Activated CD4-positive, alpha-beta memory T cell treated with anti-CD3 and anti-CD28 coated beads for 36 hours (primary cell): Measurements from ENCODE around the gene EEF1AKMT3. TPM values are rescaled to one million over a fixed set of nuclear protein-coding genes. Genes with fewer than 3 reads are reported as not detected.

Experiments
- CTCF ChIA-PET: fragments of 350-600 bp; sonication (Branson Sonifier 250); formaldehyde crosslinking; loops from one replicate; lab custom pipeline; 2021; ENCODE audit warnings: antibody characterized with exemption, inconsistent platforms; lab: Charles Lee
- POLR2A ChIA-PET: fragments of 350-600 bp; sonication (Branson Sonifier 250); formaldehyde crosslinking; loops from one replicate; lab custom pipeline; 2021; ENCODE audit warnings: antibody characterized with exemption; lab: Charles Lee
- DNase-seq: peaks from one replicate; pipeline ENCODE4 v3.0.0-alpha.2; 2020
- H3K27ac Mint-ChIP-seq: one replicate; pipeline ENCODE4 v1.8.0; 2021; ENCODE audit warnings: mixed read lengths
- H3K27me3 Mint-ChIP-seq: one replicate; pipeline ENCODE4 v1.8.0; 2021; ENCODE audit warnings: mixed read lengths
- H3K36me3 Mint-ChIP-seq: one replicate; pipeline ENCODE4 v1.8.0; 2021; ENCODE audit warnings: mixed read lengths
- H3K4me1 Mint-ChIP-seq: one replicate; pipeline ENCODE4 v1.8.0; 2021; ENCODE audit warnings: low read depth, mixed read lengths
- H3K4me3 Mint-ChIP-seq: one replicate; pipeline ENCODE4 v1.8.0; 2021; ENCODE audit warnings: mild to moderate bottlenecking, mixed read lengths
- H3K9me3 Mint-ChIP-seq: one replicate; pipeline ENCODE4 v1.8.0; 2021; ENCODE audit warnings: mixed read lengths
- intact Hi-C: fragments of 100-400 bp; cut with micrococcal nuclease; formaldehyde crosslinking; loops from one replicate; pipeline ENCODE4 v1.15.1; 2023
- total RNA-seq, 2 experiments: library from RNA; stranded (reverse); gene quantifications; one replicate each; pipeline ENCODE4 v1.2.3, GENCODE V29; 2021

Gene EEF1AKMT3
- total RNA-seq, 2 experiments from 2014 or later, result 3.7 to 3.9 TPM

DNA sequence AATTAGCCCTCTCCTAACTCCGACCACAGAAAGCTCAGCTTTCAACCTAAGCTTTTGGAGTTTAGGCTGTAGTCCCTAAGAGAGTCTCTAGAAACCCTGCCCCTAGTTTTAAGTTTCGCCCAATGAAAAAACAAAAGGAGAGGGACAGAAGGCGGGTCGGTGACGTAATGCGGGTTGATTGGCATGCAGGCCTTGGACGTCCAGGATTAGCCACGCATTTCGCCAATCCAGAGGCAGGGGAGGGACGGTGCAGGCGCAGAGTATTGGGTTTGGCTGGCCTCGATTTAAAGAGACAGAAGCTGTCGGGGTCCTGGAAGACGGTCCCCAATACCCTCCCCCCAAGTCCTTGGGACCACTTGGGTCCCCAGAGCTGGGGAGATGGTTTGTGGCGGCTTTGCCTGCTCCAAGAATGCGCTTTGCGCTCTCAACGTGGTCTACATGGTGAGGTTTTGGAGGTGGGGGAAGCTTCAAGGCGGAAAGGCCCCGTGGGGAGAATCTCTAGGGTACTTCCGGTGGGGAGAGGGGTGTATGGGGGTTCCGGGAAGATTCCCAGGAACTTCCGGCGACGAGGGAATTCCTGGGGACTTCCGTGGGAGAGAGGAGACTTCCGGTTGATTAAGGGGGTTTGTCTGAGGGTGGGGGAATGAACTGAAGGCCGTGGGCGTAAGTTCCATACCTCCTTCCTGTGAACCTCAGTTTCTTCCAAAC, 27.5 kb upstream of the EEF1AKMT3 start, which contains the start of gene TSPAN31:
TSPAN31 (plus strand) TSS at position 263 of the 708 bp plus-strand sequence; CDS start at position 379, 116 bp downstream.
- peaks cover 26% of the 10 kb centered on the region for H3K36me3 Mint-ChIP-seq
- CTCF ChIA-PET, result interaction anchor here (0.7 to 3.2 kb wide), 3 partner anchors 10 to 15 kb away, joined by 3 to 14 read pairs (median 7); partner anchors contain the start of gene MARCHF9
- peak within 1 kb of the TSS; percentile 93 for H3K4me3 Mint-ChIP-seq
- POLR2A ChIA-PET, result interaction anchor here (1.1 to 1.3 kb wide), 3 partner anchors 20 to 221 kb away, joined by 4 to 5 read pairs (median 4); partner anchors contain the start of genes EEF1AKMT3 and METTL1
- H3K9me3 Mint-ChIP-seq, result no peaks in the 10 kb centered on the region
- intact Hi-C loops, result loop anchor here (1.0 to 5.0 kb wide), 7 partner anchors 7 to 266 kb away; partner anchors contain the start of genes ARHGAP9, B4GALNT1, CDK4 and DCTN2
- no peaks in the 10 kb centered on the region for H3K27me3 Mint-ChIP-seq
- peak within 1 kb of the TSS; percentile 88 for H3K27ac Mint-ChIP-seq
- peaks cover 50% of the 10 kb centered on the region for H3K4me1 Mint-ChIP-seq
- peak; percentile 98 for DNase-seq

DNA sequence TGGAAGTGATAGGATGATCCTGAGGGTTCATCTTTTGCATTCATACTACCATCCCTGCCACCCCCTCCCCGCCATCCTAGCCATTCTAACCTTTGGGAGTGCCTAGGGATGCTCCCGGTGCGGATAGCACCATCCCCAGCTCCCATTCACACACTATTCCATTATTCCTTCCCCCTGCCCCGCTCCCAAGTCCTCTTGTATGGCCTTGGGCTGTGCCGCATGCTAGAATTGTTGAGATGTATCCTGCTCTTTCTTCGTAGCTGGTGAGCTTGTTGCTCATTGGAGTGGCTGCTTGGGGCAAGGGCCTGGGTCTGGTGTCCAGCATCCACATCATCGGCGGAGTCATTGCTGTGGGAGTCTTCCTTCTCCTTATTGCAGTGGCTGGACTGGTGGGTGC, 26.9 kb upstream of the EEF1AKMT3 start:
- no peaks in the 10 kb centered on the region for H3K27me3 Mint-ChIP-seq
- H3K4me3 Mint-ChIP-seq, result peak overlapping the region; percentile 93
- ChIA-PET CTCF (interaction anchor here (1.4 to 3.2 kb wide), 2 partner anchors 11 to 14 kb away, joined by 7 to 14 read pairs; no protein-coding TSS in a partner anchor), POLR2A (interaction anchor here (1.1 to 1.3 kb wide), 3 partner anchors 19 to 221 kb away, joined by 4 to 5 read pairs (median 4); partner anchors contain the start of genes EEF1AKMT3 and METTL1)
- peaks cover 30% of the 10 kb centered on the region for H3K36me3 Mint-ChIP-seq
- peaks cover 52% of the 10 kb centered on the region for H3K4me1 Mint-ChIP-seq
- no peaks in the 10 kb centered on the region for H3K9me3 Mint-ChIP-seq
- DNase-seq, result no peak
- intact Hi-C loops, result loop anchor here (2.0 kb wide), 2 partner anchors 225 to 267 kb away; partner anchors contain the start of genes ARHGAP9 and DDIT3
- H3K27ac Mint-ChIP-seq, result peak overlapping the region; percentile 88

DNA sequence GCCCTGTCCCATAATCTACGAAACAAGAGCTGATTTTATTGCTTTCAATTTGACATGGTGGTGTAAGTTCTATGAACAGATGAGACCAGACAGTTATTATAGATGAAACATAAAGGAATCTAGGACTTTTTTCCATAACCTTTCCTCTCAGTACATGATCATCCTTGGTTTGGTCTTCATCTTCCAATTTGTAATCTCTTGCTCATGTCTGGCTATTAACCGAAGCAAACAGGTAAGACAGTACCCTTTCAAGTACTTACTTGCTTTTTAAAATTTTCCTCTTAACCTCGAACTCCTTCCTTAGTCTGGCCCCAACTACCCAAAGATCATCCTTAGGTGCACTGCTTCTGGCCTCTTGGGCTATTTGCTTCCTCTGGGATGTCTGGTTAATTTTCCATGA, 26.4 kb upstream of the EEF1AKMT3 start:
- CTCF ChIA-PET, result interaction anchor here (3.2 kb wide), 1 partner anchor 10 kb away, joined by 14 read pairs; no protein-coding TSS in a partner anchor
- POLR2A ChIA-PET, result no interaction called here
- peaks cover 52% of the 10 kb centered on the region for H3K4me1 Mint-ChIP-seq

DNA sequence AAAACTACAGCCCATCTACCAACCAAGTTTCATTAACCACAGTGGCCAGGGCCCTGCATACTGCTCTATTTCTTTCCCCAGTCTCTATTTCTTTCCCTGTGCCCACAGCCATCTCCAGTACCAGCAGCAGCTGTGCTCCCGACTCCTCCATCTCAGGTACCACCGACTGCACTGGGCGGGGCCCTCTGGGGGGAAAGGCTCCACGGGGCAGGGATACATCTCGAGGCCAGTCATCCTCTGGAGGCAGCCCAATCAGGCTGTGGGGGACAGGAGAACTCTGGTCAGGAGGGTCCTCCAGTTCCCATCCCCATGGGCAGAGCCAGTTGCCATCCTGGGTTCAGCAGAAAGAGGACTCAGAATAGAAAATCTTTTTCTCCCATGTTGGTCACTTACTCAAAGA, 23.4 kb upstream of the EEF1AKMT3 start:
- DNase-seq, result no peak
- H3K27ac Mint-ChIP-seq, result no peak overlapping the region
- peaks cover 50% of the 10 kb centered on the region for H3K36me3 Mint-ChIP-seq
- H3K9me3 Mint-ChIP-seq, result no peaks in the 10 kb centered on the region
- no peaks in the 10 kb centered on the region for H3K27me3 Mint-ChIP-seq
- ChIA-PET CTCF (interaction anchor here (1.0 to 1.4 kb wide), 2 partner anchors 11 to 165 kb away, joined by 3 to 5 read pairs; no protein-coding TSS in a partner anchor), POLR2A (no interaction called here)
- H3K4me1 Mint-ChIP-seq, result peaks cover 61% of the 10 kb centered on the region
- intact Hi-C loops, result no loop called here
- H3K4me3 Mint-ChIP-seq, result no peak overlapping the region

More for the DNA sequence above, 26.4 kb upstream of the EEF1AKMT3 start:
- Mint-ChIP-seq H3K27ac (peak overlapping the region; percentile 88), H3K4me3 (peak overlapping the region; percentile 93), H3K9me3 (no peaks in the 10 kb centered on the region), H3K36me3 (peaks cover 36% of the 10 kb centered on the region), H3K27me3 (no peaks in the 10 kb centered on the region)
- DNase-seq, result no peak
- intact Hi-C loops, result no loop called here

DNA sequence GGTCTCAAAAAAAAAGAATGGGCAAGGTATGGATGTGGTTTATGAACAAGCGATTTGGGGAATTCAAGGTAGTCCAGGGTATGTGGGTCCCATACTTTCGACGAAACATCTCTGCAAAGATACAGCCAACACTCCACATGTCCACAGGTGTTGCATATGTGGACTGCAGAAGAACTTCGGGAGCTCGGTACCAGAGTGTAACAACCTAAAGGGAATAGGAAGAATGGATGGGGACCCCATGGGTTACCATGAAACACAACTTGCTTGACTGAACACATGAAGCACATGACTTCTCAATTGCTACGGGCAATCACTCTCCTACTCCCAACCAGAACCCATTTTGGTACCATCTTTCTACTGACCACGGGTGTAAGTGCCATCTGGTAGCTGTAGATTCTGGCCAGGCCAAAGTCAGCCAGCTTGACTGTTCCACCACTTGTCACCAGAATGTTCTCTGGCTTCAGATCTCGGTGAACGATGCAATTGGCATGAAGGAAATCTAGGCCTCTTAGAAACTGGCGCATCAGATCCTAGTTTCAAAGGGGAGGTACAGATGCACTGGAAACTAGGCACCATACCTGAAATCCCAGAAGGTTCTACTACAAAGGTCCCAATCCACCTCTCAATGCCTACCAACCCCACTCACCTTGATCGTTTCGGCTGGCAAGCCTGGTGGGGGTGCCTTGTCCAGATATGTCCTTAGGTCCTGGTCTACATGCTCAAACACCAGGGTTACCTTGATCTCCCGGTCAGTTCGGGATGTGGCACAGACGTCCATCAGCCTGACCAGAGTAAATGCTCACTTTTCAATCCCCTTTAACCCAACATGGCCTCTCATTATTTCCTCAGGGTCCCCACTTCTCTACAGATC, 21.6 kb upstream of the EEF1AKMT3 start:
- ChIA-PET POLR2A (no interaction called here), CTCF (interaction anchor here (1.0 kb wide), 1 partner anchor 8 kb away, joined by 3 read pairs; no protein-coding TSS in a partner anchor)
- Mint-ChIP-seq H3K36me3 (peaks cover 46% of the 10 kb centered on the region), H3K4me1 (peaks cover 51% of the 10 kb centered on the region), H3K27ac (peak overlapping the region; percentile 91), H3K27me3 (no peaks in the 10 kb centered on the region), H3K4me3 (peak overlapping the region; percentile 95), H3K9me3 (no peaks in the 10 kb centered on the region)
- intact Hi-C loops, result loop anchor here (10.0 kb wide), 1 partner anchor 676 kb away; the partner anchor contains the start of gene NEMP1
- no peak for DNase-seq

DNA sequence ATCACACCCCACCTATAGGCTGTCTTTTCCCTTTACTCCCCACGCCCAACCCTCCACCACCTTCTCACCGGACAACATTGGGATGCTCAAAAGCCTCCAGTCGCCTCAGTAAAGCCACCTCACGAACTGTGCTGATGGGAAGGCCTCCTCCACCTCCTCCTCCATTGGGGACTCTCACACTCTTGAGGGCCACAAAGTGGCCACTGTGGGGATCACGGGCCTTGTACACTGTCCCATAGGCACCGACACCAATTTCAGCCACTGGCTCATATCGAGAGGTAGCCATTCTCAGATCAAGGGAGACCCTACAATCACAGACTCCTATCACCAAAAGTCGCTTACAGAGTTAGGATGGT, 21.0 kb upstream of the EEF1AKMT3 start:
- no peaks in the 10 kb centered on the region for H3K9me3 Mint-ChIP-seq
- no peaks in the 10 kb centered on the region for H3K27me3 Mint-ChIP-seq
- intact Hi-C loops, result loop anchor here (10.0 kb wide), 1 partner anchor 677 kb away; the partner anchor contains the start of gene NEMP1
- POLR2A ChIA-PET, result interaction anchor here (0.6 to 1.6 kb wide), 3 partner anchors 9 to 147 kb away, joined by 3 to 10 read pairs (median 3); partner anchors contain the start of genes DTX3 and EEF1AKMT3
- H3K4me1 Mint-ChIP-seq, result peaks cover 50% of the 10 kb centered on the region
- CTCF ChIA-PET, result no interaction called here
- no peak for DNase-seq
- H3K36me3 Mint-ChIP-seq, result peaks cover 42% of the 10 kb centered on the region
- H3K4me3 Mint-ChIP-seq, result peak overlapping the region; percentile 95
- peak overlapping the region; percentile 91 for H3K27ac Mint-ChIP-seq

DNA sequence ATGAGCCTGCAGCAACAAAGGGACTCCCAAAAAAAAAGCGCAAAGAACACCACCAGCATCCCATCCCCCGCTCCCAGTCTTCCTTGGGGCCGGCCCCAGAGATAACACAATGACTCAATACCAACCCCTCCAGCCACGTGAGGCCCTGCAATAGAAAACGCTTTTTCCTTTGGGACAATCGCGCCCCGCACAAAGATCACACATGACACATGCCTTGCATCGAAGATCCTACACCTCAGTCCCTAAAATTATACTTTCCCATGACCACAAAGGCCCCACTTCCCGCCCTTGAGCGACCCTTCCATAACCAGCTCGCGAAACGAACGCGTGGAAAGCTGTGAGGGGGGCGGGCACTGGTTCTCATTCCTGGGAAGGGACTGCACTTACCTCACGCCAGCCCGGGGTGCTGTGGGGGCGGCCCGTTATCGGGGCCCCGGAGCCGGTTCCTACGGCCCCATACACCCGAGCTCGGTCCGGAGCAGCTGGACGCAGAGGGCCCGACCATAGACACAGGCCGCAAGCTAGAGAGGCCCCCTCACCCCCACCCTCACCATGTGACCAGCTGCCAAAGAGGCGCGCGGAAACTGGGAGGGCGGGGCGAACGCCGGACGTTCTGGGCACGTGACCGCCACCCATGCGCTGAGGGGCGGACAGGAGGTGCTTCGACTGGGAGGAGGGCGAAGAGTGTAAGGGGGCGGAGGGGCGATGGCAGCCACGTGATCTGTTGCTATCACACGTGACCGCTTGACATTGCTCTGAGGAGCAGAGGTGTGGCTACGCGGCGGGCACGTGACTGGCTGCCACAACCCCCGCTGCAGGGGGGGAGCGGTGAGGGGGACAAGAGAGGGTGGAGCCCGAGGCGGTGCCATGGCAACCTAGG, 20.4 kb upstream of the EEF1AKMT3 start, which contains the start of gene CDK4:
CDK4 (minus strand) TSS at position 523 of the 880 bp plus-strand sequence. CDS start 593 bp downstream, outside the sequence.
- H3K9me3 Mint-ChIP-seq, result no peaks in the 10 kb centered on the region
- peak within 1 kb of the TSS; percentile 95 for H3K4me3 Mint-ChIP-seq
- intact Hi-C loops, result loop anchor here (1.0 to 10.0 kb wide), 8 partner anchors 8 to 1845 kb away; partner anchors contain the start of genes CTDSP2, EEF1AKMT3, MBD6 and METTL1
- peaks cover 54% of the 10 kb centered on the region for H3K4me1 Mint-ChIP-seq
- peaks cover 43% of the 10 kb centered on the region for H3K36me3 Mint-ChIP-seq
- POLR2A ChIA-PET, result interaction anchor here (0.6 to 1.6 kb wide), 3 partner anchors 10 to 148 kb away, joined by 3 to 10 read pairs (median 3); partner anchors contain the start of genes DTX3 and EEF1AKMT3
- CTCF ChIA-PET, result interaction anchor here (0.7 to 1.0 kb wide), 2 partner anchors 10 to 13 kb away, joined by 3 to 7 read pairs; no protein-coding TSS in a partner anchor
- H3K27me3 Mint-ChIP-seq, result no peaks in the 10 kb centered on the region
- H3K27ac Mint-ChIP-seq, result peak within 1 kb of the TSS; percentile 91
- peak; percentile 100 for DNase-seq

DNA sequence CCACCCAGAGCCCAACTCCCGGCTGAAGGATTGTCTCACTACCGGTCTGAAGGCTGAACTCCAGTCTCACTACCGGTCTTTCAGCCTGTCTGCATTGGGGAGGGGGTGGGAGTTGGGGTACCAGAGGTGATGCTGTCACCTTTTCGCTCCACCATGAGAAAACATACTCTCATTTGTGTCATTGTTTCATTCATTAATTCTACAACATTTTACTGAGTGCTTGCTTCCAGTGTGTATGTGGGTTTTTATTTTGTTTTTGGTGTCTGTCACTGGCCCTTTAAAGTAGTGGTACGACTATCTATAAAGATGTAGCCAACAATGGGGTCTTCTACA, 19.8 kb upstream of the EEF1AKMT3 start:
- POLR2A ChIA-PET, result interaction anchor here (1.1 to 1.6 kb wide), 2 partner anchors 10 to 20 kb away, joined by 3 to 10 read pairs; partner anchors contain the start of gene EEF1AKMT3
- peaks cover 56% of the 10 kb centered on the region for H3K4me1 Mint-ChIP-seq
- intact Hi-C loops, result loop anchor here (1.0 to 10.0 kb wide), 8 partner anchors 8 to 1844 kb away; partner anchors contain the start of genes CTDSP2, EEF1AKMT3, MBD6 and METTL1

DNA sequence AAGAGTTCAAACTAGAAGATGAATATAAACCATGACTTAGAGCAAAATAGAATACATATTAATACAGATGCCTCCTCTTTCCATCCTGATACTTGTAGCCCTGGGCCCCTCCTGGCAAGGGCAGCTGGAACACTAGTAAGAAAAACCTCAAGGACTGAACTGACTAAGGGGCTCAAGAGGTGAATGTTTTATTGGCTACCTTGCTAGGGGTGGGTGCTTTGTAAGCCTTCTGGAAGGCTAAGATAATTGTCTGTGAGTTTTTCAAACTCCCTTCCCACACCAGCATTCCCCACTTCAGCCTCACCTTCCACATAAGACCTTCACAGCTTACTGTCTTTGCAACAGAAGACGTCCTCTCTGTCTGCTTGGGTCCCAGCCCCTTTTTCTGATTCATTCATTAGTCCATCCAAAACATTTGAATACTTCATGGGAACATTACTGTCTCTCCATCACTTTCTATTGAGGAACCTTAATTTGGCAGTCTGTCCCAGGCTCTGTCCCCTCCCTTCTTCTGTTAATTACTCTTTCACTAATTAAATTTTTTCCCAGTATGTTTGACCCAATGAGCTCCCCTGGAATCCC, 18.6 kb upstream of the EEF1AKMT3 start:
- no peak for DNase-seq
- ChIA-PET POLR2A (interaction anchor here (0.6 to 1.6 kb wide), 2 partner anchors 11 to 12 kb away, joined by 3 to 4 read pairs; no protein-coding TSS in a partner anchor), CTCF (no interaction called here)
- no peaks in the 10 kb centered on the region for H3K27me3 Mint-ChIP-seq
- peak overlapping the region; percentile 81 for H3K4me3 Mint-ChIP-seq
- no peaks in the 10 kb centered on the region for H3K9me3 Mint-ChIP-seq
- intact Hi-C loops, result loop anchor here (2.0 to 10.0 kb wide), 2 partner anchors 679 to 1843 kb away; partner anchors contain the start of genes NEMP1 and SLC16A7
- H3K36me3 Mint-ChIP-seq, result peaks cover 37% of the 10 kb centered on the region
- peaks cover 59% of the 10 kb centered on the region for H3K4me1 Mint-ChIP-seq
- peak overlapping the region; percentile 77 for H3K27ac Mint-ChIP-seq

More for the DNA sequence above, 19.8 kb upstream of the EEF1AKMT3 start:
- no peak for DNase-seq
- Mint-ChIP-seq H3K36me3 (peaks cover 40% of the 10 kb centered on the region), H3K4me3 (peak overlapping the region; percentile 95), H3K27me3 (no peaks in the 10 kb centered on the region), H3K27ac (peak overlapping the region; percentile 91), H3K9me3 (no peaks in the 10 kb centered on the region)
- CTCF ChIA-PET, result interaction anchor here (1.0 kb wide), 1 partner anchor 11 kb away, joined by 7 read pairs; no protein-coding TSS in a partner anchor
